Posterior vena cava (tissue), 2 donors: ENCODE measurements around the gene ZFAND5. TPM values are rescaled to one million over a fixed set of nuclear protein-coding genes. Genes with fewer than 3 reads are reported as not detected.

Experiments
- DNase-seq: peaks from one replicate; pipeline ENCODE4 v3.0.0-alpha.2; 2020; ENCODE audit warnings: low spot score
- intact Hi-C, 2 donors: fragments of 100-400 bp; cut with DNase I; formaldehyde crosslinking; loops; one replicate each; pipeline versions ENCODE4 v1.14.1 to v1.14.2; 2022 to 2023
- long read RNA-seq, 2 donors: library from polyadenylated mRNA; unstranded; transcript quantifications; one replicate each; pipeline ENCODE4 v2.0.0, GENCODE V29; 2020 to 2021
- total RNA-seq, 2 donors: library from RNA; stranded (reverse); fragmentation: NEBNext Ultra II Directional; extraction: Animal tissue kit (Norgen Biotek cat#: 25700); gene quantifications; one replicate each; pipeline ENCODE4 v1.2.1, GENCODE V29; 2021
- donor health status: DM: yes; HTN: yes; CAD: no.
- donor health status: DM: yes; HTN: yes; CAD: no.

Gene ZFAND5, protein sequence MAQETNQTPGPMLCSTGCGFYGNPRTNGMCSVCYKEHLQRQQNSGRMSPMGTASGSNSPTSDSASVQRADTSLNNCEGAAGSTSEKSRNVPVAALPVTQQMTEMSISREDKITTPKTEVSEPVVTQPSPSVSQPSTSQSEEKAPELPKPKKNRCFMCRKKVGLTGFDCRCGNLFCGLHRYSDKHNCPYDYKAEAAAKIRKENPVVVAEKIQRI
- 100 to 1,000 TPM; 141 to 175 TPM for total RNA-seq
- long read RNA-seq, donor 1, transcript ZFAND5-204 (6 exons, 2,686 nt) = major isoform, 18 of 41 reads
- long read RNA-seq, donor 1, transcript ZFAND5-205 (7 exons, 2,785 nt) = minor isoform, 9 of 41 reads
- long read RNA-seq, donor 1, partial matches to known transcripts = 6 of 41 reads
- long read RNA-seq, donor 1, other reads (novel, unspliced or antisense) = 6 of 41 reads
- long read RNA-seq, donor 2, transcript ZFAND5-205 (7 exons, 2,785 nt) = minor isoform, 12 of 47 reads
- long read RNA-seq, donor 2, transcript ZFAND5-204 (6 exons, 2,686 nt) = major isoform, 19 of 47 reads
- long read RNA-seq, donor 2, partial matches to known transcripts = 7 of 47 reads
- long read RNA-seq, donor 2, other reads (novel, unspliced or antisense) = 9 of 47 reads

DNA sequence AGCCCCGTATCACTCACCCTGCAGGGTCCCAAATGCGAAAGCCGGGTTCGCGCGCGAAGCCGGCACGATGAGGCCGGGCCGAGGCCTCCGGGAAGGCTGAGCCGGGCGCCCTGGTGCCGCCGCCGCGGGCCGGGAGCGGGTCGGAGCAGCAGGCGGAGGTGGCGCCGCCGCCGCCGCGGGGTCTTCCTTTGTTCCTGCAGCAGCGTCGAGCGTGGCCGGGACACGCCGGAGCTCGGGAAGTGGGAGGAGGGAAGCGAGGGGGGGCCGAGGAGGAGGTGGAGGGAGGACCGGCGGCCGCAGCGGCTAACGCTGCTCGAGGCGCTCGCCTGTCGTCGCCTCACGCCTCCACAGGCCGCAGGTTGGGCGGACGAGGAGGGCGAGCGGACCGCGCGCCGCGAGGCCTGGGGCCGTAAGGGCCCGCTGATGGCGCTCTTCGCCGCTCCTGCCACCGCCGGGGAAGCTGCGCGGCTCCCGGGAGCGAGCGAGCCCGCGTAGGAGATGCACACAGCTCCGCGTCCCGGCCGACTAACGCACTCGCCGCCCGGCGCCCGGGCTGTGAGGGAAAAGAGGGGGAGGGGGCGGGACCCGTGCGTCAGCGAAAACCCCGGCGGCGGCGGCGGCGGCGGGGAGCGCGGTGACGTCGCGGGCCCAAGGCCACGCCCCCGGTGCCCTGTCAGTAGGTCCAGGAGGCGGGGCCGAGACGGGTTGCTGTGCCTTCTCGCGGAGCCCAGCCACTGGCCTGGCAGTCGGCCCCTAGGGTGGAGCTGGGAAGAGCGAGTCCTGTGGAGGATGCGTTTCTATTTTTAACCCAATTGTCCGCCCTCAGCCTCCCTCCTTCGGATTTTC lies at the start of gene ZFAND5:
TSS of gene ZFAND5 (minus strand) at position 530 of the 846 bp plus-strand sequence. CDS start 4,430 bp downstream, outside the sequence.
- intact Hi-C loops = loop anchor here in 1 of 2 donors (5.0 to 10.0 kb wide), 2 partner anchors 217 to 720 kb away; no protein-coding TSS in a partner anchor
- peak; percentile 100 for DNase-seq

DNA sequence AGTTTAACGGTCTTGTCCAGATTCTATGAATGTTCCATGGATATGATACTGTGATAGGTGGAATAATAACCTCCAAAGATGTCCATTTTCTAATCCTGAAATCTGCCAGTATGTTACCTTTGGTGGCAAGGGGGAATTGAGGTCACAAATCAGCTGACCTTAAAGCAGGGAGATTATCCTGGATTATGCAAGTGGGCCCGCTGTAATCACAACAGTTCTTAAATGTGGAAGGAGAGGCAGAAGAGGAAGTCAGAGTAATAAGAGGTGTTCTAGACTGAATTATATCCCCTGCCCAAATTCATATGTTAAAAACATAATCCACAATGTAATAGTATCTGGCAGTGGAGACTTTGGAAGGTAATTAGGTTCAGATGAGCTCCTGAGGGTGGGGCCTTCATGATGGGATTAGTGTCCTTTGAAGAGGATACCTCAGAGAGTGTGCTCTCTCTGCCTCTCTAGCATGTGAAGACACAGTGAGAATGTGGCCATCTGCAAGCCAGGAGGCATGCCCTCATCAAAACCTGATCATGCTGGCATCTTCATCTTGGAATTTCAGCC lies 47.6 kb upstream of the ZFAND5 start:
- intact Hi-C loops = loop anchor here in 1 of 2 donors (1.0 kb wide), 1 partner anchor 9 kb away; no protein-coding TSS in a partner anchor
- no peak for DNase-seq

DNA sequence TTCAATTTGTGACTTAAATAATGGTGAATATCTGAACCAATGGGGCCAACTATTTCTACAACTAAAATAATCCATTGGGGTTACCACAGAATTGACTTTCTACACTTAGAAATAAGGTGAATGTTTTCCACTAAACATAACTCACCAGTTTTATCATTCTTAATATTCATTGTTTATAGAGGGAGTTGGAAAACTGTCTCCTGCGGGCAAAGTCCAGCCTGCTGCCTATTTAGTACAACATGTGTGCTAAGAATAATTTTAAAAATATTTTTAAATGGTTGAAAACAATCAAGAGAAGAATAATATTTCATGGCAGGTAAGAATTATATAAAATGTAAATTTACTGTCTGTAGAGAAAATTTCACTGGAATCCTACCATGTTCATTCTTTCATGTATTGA lies 45.2 kb upstream of the ZFAND5 start:
- intact Hi-C loops = no loop called here
- no peak for DNase-seq

DNA sequence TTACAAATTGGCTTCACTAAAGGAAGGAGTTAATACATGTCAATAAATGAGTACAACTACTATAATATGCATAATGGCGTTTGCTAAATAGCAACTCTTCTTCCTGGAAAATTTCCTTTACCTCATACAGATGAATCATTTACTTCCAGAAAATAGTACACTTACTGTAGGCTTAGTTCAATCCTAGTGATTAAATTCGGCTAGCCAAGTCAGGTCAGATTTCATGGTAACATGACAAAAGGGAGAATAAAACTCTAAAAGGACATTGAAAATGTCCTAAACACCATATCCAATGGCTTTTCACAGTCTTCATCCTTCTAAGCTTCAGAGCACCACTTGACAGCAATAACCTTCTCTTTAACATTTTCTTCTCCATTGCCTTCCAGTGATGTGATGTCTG lies 42.1 kb upstream of the ZFAND5 start:
- intact Hi-C loops = no loop called here
- no peak for DNase-seq

DNA sequence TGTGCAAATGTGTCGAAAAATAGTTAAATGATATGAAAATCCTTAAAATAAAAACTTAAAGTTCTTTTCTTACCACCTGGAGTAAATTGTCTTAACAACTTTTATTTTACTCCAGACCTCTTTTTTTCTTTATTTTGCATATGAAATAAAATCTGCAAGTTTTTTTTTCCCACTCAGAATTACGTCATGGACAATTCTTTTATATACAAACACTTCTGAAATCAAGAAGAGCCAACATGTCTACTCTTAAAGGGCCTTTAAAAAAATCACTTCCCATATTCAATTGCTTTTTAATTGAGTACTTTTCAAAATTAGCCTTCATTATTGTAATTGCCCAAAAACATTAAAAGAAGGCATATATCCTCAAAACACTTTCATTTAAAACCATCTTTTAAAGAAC lies 37.7 kb upstream of the ZFAND5 start:
- no peak for DNase-seq
- intact Hi-C loops = no loop called here

DNA sequence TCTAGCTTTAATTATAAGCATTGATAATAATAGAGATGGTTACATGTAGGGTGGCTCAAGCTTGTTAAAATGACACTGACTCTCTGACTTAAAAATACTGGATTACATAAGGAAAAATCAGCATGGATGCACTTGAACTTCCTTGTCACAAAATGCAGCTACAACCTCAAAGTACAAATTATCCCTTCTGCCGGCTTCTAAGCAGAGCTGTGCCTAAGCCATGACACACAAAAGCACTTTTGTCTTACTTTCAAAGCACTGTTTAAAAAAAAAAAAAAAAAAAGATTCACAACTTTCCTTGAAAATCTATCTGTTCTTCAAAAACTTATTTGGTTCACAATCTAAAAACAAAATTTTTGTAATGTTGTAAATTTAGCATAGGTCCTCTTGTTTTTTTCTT lies 36.4 kb upstream of the ZFAND5 start:
- intact Hi-C loops = no loop called here
- no peak for DNase-seq

DNA sequence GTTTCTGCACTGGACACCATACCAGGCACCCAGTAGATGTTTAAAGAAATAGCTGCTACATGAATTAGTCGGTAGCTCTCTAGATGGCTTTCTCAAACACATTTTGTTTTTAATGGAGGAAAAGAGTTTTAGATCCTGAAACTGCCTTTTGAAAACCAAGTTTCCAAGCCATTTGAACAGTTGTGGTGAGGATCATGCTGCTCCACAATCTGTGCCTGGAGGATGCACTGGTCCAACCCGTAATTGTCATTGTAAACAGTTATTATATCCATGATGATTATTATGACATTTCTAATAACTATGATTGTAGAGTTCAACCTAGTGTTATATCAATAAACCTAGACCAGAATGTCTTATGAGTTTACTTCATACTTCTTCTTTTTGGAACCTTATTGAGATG lies 35.9 kb upstream of the ZFAND5 start:
- DNase-seq = no peak
- intact Hi-C loops = no loop called here

DNA sequence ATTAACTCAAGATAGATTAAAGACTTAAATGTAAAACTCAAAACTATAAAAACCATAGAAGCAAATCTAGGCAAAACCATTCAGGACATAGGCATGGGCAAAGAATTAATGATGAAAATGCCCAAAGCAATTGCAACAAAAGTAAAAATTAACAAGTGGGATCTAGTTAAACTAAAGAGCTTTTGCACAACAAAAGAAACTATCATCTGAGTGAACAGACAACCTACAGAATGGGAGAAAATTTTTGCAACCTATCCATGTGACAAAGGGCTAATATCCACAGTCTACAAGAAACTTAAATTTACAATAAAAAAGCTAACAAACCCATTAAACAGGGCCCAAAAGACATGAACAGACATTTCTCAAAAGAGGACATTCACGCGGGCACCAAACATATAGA lies 34.4 kb upstream of the ZFAND5 start:
- intact Hi-C loops = no loop called here
- DNase-seq = no peak

DNA sequence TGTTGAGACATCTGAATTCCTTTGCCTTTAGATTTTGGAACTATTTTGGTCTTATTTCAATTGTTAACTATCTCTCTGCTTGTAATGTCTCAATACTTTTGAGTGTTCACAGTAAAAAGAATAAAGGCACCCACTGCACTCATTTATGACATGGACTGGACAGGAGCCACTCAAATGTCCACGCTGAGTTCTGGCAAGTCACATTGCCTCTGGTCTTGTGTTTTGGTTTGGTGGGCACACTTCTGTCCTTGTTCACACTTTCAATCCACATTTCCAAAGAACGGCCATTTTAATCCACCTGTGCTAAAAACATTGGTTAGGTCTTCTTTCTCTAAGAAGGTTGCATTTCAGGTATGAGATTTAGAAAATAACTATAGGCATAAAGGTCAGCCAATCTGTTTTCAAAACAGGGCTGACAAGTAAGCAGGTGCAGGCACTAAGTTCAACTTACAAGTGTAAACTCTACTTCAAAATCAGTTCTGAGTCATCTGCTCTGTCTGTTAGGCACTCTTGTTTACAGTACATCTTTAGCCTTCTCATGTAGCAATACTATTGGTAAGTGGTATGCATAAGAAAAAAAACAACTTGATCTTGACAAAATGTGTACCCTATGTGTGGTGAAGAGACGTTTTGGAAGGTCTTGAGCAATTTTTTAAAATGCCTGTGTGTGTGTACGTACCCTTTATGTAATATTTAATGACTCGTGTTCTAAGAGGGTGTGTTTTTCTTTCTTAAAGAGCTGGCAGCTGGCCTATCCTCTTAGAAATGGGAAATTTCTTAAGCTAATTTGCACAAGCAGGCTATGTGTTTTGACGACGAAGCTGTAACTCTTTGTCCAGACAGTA lies 31.5 kb upstream of the ZFAND5 start:
- no peak for DNase-seq
- intact Hi-C loops = no loop called here

DNA sequence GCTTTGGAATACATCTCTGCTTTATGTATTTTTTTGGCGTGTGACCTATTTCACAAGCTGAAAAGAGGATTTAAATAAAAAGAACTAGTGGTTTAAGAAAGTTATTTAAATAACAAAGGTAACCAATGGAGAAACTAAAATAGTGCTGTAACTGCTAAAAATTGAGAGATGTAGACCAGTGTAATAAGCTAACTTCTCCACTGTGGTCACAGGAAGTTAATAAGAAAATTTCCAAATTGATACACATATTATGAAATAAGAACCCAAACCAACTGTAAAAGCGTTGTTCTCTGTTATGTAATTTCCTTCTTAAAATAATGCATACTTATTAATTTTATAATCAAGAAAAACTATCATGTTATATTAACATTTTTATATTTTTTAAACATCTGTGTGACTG lies 29.1 kb upstream of the ZFAND5 start:
- intact Hi-C loops = no loop called here
- DNase-seq = no peak

DNA sequence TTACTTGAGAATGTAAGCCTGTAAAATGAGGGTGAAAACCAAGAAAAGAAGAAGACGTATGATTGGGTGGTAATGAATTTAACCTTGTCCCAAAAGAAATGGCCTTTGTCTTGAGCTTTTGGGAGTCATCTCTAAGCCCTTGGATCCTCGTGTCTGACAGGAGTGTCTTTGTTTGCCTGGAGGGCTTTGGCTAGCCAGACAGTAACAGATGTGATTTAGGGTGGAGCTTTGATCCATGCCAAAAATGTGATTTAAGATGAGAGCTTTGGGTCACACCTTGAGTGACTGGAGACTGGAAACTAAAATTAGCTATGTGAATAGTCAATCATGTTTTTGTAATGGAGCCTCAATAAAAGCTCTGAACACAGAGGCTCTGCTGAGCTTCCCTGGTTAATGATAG lies 25.9 kb upstream of the ZFAND5 start:
- intact Hi-C loops = no loop called here

DNA sequence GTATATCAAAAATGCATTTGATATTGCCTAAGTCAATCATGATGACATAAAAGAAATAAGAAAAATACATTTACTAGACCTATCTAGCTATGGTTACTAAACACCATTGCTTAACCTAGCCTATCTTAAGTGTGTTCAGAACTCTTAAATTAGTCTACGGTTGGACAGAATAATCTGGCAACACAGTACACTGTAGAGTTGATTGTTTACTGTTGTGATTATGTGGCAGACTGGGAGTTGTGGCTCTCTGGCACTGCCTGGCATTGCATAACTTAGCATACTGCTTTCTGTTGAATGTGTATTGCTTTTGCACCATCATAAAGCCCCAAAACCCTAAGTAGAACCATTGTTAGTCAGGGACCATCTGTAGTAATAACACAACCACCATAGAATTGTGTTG lies 21.2 kb upstream of the ZFAND5 start:
- no peak for DNase-seq
- intact Hi-C loops = no loop called here

More for the DNA sequence above, 25.9 kb upstream of the ZFAND5 start:
- no peak for DNase-seq

DNA sequence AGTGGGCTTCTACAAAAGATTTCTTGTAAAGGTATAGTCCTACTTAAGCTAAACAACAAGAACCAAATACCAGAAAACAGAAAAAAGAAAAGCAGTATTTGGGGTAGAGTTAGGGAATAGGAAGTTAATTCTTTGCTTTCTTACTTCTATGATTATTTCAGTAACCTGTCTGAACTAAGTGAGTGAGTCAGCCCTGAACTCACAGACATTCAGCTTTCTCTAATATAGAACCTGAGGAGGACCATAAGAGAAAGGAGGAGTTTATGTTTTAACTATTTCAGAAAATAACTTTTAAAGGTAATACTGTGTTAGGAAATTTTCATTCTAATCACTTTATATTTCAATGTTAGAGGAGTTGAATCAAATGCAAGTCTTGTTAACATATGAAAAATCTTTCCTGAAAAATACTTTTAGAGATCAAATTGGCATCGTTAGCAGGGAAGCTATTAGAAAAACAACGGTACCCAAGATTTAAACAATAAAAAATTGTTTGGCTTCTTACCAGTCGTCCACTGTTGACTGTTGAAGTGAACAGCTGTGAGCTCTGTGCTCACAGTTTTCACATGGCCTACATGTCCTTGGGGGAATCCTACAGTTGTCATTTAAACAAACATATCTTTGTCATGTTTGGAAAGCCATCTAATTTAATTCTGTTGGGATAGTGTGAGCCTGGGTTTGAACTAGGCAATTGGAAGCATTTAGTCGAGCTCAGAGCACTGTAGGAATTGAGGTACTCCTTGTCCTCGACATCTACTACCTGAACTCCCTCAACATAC lies 19.9 kb upstream of the ZFAND5 start:
- intact Hi-C loops = no loop called here
- DNase-seq = no peak

DNA sequence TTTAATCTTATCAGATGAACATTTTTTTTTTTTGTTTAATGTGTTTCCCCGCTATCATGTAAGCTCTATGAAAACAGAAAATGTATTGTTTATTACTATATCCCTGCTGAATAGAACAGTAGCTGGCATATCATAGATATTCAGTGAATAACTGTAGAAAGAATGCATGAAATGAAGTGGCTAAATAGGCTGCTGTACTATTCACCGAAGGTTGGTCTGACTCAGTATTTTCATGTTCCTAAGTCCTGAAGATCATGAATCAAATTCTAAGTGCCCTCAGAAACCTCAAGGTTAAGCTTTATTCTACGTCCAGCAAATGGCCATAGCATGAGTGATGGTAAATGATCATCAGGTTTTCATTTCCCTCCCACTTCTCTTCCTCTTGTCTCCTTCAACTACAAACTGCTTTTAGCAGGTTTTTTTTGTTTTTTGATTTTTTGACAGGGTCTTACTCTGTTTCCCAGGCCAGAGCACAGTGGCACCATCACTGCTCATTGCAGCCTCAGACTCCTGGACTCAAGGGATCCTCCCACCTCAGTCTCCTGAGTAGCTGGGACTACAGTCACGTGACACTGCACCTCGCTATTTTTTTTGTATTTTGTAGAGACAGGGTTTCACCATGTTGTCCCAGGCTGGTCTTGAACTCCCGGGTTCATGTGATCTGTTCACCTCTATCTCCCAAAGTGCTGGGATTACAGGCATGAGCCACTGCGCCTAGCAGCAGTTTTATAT lies 19.1 kb upstream of the ZFAND5 start:
- intact Hi-C loops = no loop called here
- DNase-seq = no peak

DNA sequence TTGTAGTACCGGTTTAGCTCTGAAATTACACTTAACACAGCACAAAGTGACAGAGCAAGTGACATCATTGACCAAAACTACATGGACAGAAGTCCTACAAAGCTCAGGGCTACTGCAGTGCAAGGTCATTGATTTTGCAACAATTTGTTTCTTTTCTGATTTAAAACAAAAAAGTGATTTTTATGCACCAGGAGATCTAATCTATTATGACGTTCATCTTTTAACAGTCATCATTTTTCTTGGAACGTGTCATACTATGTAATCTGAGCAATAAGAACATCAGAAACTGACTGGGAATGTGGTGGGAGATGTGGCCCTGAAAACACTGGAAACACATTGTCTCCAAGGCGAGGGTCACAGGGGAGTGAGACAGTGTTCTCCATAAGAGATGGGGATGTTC lies 17.4 kb upstream of the ZFAND5 start:
- intact Hi-C loops = no loop called here
- no peak for DNase-seq

DNA sequence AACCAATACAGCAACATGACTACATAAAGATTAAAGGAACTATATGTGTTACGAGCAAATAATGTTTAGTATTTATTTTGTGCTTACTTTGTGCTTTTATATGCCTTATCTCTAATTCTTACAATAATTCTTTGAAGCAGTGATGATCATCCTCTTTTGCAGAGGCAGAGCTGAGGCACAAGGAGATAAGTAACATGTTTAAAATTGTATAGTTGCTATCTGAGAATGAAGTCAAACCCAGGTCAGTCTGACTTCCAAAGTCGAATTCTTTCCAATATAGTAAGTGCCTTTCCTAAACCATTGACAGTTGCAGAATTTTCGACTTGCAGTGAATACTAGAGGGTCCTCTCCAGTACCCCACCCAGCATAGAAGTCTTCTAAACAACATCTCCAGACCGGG lies 12.0 kb upstream of the ZFAND5 start:
- intact Hi-C loops = no loop called here
- no peak for DNase-seq

DNA sequence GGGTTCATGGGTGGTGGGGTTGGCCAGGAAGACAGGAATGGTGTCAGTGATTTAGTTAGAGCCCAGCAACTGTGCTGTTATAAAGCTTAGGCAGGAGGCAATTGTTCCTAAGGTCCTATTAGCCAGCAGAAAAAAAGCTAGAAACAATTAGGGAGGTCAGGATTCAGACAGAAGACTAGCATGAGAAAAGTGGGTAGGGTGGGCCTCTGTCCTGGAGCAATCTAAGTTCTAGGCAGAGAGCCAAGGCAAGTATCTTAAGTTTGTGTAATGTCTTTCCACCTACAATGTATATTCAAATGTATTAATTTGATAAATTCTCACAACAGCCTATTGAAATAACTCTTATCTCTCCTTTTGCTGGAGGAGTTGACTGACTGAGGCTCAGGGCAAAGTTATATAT lies 6.1 kb upstream of the ZFAND5 start:
- intact Hi-C loops = no loop called here
- DNase-seq = no peak
